NCI-H774 (cell line): ENCODE measurements around the gene PIAS1.
"Not testable (repeated sequence)": the region's sequence is repeated elsewhere in the genome, so short reads cannot be mapped to it uniquely, and the experiment has no call there.

Experiments
- DNase-seq: peaks from one replicate; lab custom pipeline; 2025; lab: John Stamatoyannopoulos, UW

The PIAS1 gene

GRCh38 chr15:68203486-68203885, 149.4 kb downstream of the PIAS1 start:
- no peak for DNase-seq

DNA sequence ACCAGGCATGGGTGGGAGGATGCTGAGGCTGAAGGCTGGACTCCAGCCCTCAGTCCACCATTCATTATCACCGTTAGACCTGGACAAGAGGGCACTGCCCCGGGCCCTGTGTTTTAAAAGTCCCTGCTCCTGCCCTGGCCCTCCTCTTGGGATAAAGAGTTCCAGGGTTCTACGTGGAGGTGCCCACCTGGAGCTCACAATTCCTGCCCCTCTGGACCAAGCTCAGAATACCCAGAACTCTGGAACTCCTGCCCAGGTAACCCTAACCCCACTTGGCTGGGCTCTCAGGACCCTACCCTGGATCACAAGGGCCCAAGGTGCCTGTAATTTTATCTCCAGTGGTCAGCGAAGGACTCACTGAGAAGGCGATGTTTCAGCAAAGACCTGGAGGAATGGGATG, 149.8 kb downstream of the PIAS1 start:
- DNase-seq: no peak

GRCh38 chr15:68204361-68204760, 150.2 kb downstream of the PIAS1 start:
- no peak for DNase-seq

GRCh38 chr15:68204776-68205557, 150.9 kb downstream of the PIAS1 start, which contains the start of gene CALML4:
TSS of gene CALML4 (minus strand) at chr15:68205332. CDS start at chr15:68205247, 85 bp downstream.
- no peak for DNase-seq

GRCh38 chr15:68205558-68205944, 151.4 kb downstream of the PIAS1 start:
- no peak for DNase-seq

DNA sequence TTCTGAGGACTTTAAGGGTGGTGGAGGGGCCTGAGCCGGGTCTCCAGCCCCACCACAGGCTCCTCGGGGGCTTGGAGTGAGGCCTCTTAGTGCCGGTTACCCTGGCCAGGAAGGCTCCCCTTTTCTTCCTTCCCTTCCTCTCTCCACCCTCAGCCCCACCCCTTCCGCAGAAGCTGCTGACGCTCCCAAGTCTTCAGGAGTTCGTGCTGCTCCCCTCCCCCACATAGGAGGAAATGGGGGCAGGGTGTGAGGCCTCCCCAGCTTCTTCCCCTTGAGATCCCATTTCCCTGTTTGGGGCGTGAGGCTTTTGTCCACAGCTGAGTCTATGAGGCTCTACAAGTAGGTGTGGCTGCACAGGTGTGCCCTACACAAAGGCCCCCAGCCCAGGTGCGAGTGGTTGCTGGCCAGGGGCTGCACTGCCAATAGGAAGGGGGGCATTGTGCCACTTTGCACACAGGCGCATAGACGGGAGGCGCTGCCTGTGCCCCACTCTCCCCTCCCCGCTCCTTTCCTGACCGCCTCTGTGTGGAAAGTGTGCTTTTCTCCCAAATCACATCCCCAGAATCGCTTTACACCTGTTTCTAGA, 151.9 kb downstream of the PIAS1 start:
- no peak for DNase-seq

DNA sequence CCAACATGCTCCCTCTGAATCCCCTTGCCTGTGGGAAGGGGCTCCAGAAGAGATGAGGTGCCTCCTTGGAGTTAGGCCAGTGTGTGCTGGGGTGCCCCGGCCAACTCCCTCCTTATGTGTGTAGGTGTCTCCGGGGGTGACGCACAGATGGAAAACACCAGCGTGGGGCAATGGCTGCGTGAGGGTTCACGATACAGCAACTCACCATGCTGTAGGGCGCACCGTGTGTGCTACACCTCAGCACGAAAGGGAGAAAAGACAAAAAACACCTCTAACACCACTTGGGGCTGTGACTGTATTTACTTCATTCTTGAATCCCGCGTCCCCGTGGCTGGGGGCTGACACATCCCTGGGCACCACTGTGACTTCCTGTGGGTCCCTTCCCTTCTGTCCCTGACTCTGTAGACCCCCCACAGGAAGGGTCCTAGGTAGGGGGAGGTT, 152.6 kb downstream of the PIAS1 start:
- no peak for DNase-seq

DNA sequence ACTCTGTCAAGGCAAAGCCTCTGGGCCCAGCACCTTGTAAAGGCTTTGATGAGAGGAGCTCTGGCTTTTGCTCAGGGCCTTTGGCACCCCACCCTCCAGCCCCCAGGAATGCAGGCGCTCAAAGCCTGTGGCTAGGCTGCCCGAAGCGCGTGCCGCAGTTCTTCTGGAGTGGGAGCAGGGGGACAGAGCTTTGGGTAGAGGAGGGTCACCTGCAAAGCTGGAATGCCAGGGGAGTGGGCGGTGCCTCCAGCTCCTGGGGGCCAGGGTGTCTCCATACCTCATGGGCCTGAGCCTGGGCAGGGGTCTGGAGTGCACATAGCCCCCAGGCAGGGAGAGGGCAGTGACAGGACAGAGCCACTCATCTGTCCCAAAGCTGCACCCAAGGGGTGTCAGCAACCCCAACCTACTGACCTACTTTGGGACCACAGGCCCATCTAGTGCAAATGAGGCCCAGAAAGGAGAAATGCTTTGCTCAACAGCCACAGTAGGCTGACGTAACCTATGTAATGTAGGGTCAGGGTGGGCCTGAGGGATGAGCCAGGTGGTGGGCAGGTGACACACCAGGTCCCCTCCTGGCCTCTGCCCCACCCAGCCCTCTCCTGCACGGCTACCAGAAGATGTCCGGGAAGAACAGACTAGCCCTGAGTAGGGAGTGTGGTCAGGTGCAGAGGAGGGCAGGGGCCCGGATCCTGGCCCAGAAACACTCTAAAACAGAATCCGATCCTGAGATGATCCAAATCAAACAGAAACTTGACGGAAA, 153.2 kb downstream of the PIAS1 start:
- DNase-seq: no peak

- no peak for DNase-seq
Observed at GRCh38 chr15:68208136-68208535, 154.0 kb downstream of the PIAS1 start.

DNA sequence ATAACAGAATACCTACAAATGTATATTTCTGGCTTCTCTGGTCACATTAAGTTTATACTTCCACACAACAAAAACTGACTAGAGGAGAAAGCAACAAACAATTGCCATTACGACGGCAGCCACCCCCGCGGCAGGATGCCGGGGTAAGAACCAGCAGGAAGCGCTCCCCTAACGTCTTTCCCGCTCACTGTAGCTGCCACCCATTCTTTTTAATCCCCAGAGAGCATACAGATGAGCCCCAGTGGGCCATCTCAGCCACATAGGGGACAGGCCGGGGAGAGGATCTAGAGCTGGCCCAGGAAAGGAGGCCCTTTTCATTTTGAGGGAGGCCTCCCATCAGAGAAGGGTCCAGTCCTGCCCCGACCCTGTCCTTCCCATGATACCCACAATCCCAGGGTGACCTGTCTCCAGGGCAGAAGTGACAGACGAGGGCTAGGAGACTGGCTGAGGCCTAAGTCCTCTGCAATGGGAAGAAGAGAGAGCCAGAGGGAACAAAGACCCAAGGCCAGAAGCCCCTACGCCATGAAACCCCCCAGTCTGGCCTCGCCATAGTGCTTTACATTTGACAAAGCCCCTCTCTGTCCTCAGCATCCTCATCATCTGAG, 154.6 kb downstream of the PIAS1 start:
- DNase-seq: no peak

GRCh38 chr15:68209272-68209671, 155.2 kb downstream of the PIAS1 start:
- DNase-seq: no peak

- DNase-seq: no peak
Observed at GRCh38 chr15:68209735-68210408, 155.8 kb downstream of the PIAS1 start.

- no peak for DNase-seq
Observed at GRCh38 chr15:68210409-68210756, 156.3 kb downstream of the PIAS1 start.

DNA sequence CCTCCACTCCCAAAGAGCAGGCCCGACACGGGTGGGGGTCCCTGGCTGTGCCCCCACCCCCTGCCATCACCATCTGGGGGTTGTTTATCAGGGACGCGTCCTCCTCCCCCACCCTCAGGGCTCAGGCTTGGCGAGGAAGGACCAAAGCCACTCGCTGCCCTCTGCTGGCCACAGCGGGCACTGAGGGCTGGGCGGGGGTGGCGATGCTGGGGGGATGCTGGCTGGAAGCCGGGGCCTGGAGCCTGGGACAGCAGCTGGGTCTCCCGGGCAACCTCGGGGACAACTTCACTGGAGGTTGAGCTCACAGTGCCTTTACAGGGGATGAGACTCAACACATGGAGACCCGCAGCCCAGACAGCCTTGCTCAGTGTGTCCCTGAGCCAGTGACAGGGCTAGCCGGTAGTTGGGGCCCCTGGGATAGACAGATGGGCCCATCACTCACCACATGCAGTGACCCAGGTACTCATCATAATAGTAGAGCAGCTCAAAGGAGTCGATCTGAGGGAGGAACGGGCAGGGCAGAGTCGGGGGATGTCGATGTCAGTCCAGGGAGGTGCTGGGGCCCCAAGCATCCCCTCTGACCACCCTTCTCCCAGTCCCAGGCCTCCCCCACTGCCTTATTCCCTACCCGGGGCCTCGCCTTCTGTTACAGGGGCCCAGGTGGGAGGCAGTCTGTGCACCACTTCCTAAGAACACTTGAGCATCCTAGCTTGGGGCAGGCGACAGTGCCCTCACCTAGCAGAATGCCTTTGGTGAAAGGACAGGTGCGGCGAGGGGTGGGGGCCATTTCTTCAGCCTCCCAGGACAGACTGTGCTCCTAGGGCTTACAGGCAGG, 156.9 kb downstream of the PIAS1 start:
- no peak for DNase-seq

DNA sequence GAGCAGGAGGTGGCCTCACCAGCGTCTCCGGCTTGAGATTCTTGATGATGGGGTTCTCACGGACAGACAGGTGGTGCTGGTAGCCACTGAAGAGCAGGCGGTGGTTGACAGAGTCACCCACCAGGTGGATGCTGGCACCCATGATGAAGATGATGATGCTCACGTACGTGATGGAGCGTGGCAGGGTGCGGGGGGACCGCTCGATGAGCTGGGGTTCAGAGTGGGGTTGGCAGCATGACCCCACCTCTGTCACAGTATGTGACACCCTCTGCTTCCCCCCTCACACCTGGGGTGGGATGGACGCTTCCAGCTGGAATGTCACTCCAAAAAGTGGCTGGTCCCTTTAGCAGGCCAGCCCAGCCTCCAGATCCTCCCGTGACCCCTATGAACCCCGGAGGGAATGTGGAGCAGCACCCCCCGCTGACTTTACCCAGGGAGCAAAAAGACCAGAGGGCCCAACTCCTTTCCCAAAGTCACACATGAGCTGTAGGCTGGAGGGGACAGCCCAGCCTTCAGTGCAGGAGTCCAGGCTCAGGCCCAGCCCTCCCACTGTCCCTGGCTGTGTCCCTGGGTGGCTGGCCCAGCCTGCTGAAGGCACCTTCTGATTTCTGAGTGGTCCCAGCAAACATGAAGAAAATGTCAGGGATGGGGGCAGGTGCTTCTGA, 157.7 kb downstream of the PIAS1 start:
- DNase-seq: no peak

GRCh38 chr15:68213491-68213845, 159.4 kb downstream of the PIAS1 start:
- not testable (repeated sequence) for DNase-seq

DNA sequence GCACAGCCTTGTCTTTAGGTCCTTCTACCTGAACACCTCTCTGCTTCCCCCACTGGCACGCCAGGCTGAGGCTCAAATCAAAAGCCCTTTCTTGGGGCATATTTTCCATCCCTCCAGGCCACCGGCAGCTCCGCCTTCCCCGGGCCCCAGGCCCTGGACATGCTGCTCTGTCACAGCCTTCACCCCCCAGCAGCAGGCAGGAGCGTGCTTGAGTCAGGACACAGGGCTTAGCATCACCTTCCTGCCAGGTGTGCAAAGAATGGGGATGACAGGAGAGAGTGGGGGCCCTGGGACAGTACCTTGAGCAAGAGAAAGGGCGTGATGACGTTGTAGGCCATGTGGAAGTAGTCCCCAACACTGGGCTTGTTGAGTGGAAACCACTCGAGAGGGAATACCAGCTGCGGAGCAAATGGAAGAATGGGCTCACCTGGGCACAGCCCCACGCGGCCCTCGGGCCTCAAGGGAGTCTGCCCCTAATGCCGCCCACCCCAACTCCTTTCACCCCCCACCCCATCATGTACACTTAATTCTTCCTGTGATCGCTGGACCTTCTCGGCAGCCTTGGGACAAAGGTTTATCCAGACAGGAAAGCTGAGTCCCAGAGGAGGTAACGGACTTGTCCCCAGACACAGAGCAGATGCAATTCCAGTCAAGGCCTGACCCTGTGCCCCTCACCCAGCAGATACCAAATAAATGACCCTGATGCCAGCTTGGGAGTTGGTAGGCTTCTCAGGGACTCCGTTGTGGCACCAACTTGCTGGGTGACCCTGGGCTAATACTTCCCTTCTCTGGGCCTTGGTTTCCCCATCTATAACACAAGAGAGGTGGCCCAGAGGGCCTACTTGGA, 160.1 kb downstream of the PIAS1 start:
- DNase-seq: no peak

DNA sequence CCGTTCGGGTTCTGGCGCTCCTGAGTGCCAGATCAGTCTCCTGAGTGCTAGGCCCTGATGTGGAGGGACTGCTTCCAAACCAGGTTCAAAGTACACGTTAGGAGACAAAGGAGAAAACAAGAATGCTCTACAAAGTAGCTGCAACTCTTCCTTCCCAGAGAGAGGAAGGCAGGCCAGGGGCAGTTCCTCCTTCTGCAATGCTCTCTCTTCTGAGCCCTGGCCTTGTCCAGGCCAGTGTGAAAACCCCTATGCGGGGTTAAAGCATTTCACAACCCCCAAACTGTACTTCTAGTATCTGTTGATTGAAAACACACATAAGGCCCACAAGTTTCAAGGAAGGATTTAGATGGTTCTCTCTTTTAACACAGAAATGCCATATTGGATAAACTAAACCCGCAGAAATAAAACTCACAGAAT, 160.7 kb downstream of the PIAS1 start:
- no peak for DNase-seq

DNA sequence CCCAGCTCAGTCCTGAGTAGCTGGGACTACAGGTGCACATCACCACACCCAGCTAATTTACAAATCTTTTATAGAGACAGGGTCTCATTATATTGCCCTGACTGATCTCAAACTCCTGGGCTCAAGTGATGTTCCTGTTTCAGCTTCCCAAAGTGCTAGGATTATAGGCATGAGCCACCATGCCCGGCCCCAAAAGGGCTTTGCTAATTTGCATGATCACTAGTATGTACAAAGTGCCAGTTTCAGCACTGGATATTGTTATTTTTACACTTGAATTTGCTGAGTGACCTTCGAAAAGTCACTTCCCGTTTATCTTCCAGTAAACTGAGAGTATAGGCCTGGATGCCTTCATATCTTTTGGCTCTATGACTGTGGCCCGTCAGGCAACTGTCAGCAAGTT, 163.2 kb downstream of the PIAS1 start:
- no peak for DNase-seq

GRCh38 chr15:68218331-68218730, 164.2 kb downstream of the PIAS1 start:
- DNase-seq: no peak
